ENCODE measurements around the gene STN1. TPM values are rescaled to one million over a fixed set of nuclear protein-coding genes. Genes with fewer than 3 reads are reported as not detected.

The STN1 gene
- total RNA-seq, 1 experiment from 2014 or later = 74.7 TPM

DNA sequence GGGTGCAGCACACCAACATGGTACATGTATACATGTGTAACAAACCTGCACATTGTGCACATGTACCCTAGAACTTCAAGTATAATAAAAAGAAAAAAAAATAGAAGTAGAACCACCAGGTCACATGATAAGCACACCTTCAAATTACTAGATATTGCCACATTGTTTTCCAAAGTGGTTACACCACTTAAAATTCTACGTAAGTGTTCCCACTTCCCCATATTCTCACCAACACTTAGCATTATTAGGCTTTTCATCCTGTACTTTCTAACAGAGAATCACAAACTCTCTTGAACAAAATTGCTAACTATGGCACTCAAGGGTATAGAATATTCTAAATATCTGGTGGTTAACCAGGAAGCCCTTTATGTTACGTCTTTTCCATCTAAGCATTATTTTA lies 85.2 kb downstream of the STN1 start:
- BruUV-seq (replicated peaks) = no TSS peak
- Histone ChIP-seq H3K4me2 (ENCODE audit: low read length) (no peak overlapping the region), H3K9me3 (ENCODE audit: control insufficient read depth in 1 of 2, insufficient read depth in 1 of 2, low read depth in 1 of 2, low read length in 2 of 2) (no peaks in the 10 kb centered on the region), H3K79me2 (ENCODE audit: insufficient read depth, low read length) (no peaks in the 10 kb centered on the region), H3K36me3 (ENCODE audit: control insufficient read depth in 1 of 2, insufficient read depth in 2 of 2, low read length in 2 of 2) (no peaks in the 10 kb centered on the region), H3K4me3 (replicated peaks in 1 of 2; ENCODE audit: low read depth in 1 of 2, low read length in 2 of 2) (no peak overlapping the region), H3K9me2 (ENCODE audit: insufficient read depth) (no peaks in the 10 kb centered on the region), H4K20me1 (ENCODE audit: insufficient read depth) (no peaks in the 10 kb centered on the region), H3K27ac (ENCODE audit: low read depth, low read length) (no peak overlapping the region), H3K9ac (ENCODE audit: low read length) (no peak overlapping the region), H3K4me1 (ENCODE audit: control insufficient read depth in 1 of 2, insufficient read depth in 2 of 2, low read length in 2 of 2) (peaks cover 3 to 13% of the 10 kb centered on the region in 2 experiments; a peak in 3 of 4 replicates), H2AFZ (ENCODE audit: low read depth, low read length, poor library complexity, severe bottlenecking) (no peak overlapping the region), H3K27me3 (ENCODE audit: insufficient read depth, low read length) (no peaks in the 10 kb centered on the region)
- intact Hi-C loops (cut with micrococcal nuclease) = no loop called here
- ChIA-PET POLR2A (no interaction called here), RAD21 (ENCODE audit: low non-redundant PET in 1 of 2, low total read pairs in 2 of 2, uncharacterized antibody in 2 of 2, unreplicated experiment in 2 of 2) (no interaction called here), CTCF (no interaction called here)
- DNase-seq (ENCODE audit: low read depth, low spot score) = no peak
- no peak for ATAC-seq
- TF ChIP-seq SRF (IDR thresholded peaks at IDR 0.05; ENCODE audit: low read depth) (no peak), ELF1 (IDR thresholded peaks at IDR 0.05; ENCODE audit: borderline replicate concordance, low read depth) (no peak), RAD21 (IDR thresholded peaks at IDR 0.05; ENCODE audit: low read depth) (no peak), POLR2A (IDR thresholded peaks at IDR 0.05; ENCODE audit: borderline replicate concordance, extremely low read depth, insufficient read depth, insufficient read length) (no peak), FOSL1 (IDR thresholded peaks at IDR 0.05; ENCODE audit: low read depth) (no peak), ATF3 (IDR thresholded peaks at IDR 0.05) (no peak), EGR1 (IDR thresholded peaks at IDR 0.05; ENCODE audit: low read depth) (no peak), CTCF (IDR thresholded peaks at IDR 0.05 in 2 of 3, conservative IDR thresholded peaks at IDR 0.05 in 1 of 3; ENCODE audit: borderline replicate concordance in 1 of 3, insufficient read depth in 1 of 3, low read depth in 2 of 3, low read length in 2 of 3) (no peak), SIN3A (IDR thresholded peaks at IDR 0.05; ENCODE audit: low read depth) (no peak), JUND (IDR thresholded peaks at IDR 0.05) (no peak), CEBPB (IDR thresholded peaks at IDR 0.05; ENCODE audit: low read depth) (no peak), YY1 (IDR thresholded peaks at IDR 0.05; ENCODE audit: extremely low read depth, insufficient replicate concordance, low read depth, low read length) (no peak), EZH2phosphoT487 (IDR thresholded peaks at IDR 0.05; ENCODE audit: borderline replicate concordance) (no peak), EZH2 (IDR thresholded peaks at IDR 0.05) (no peak), SP1 (IDR thresholded peaks at IDR 0.05; ENCODE audit: low read depth) (no peak), CBX3 (IDR thresholded peaks at IDR 0.05; ENCODE audit: low read depth) (no peak), TCF7L2 (IDR thresholded peaks at IDR 0.05; ENCODE audit: borderline replicate concordance, extremely low read depth, insufficient read depth, insufficient read length) (no peak)

Other genes starting within 250 kb of the STN1 start
- 8.7 TPM for gene SH3PXD2A, start 62.6 kb downstream of the STN1 start, total RNA-seq (2021; ENCODE audit: unreplicated experiment)
- gene SLK, start 49.0 kb upstream of the STN1 start, total RNA-seq (2021; ENCODE audit: unreplicated experiment) = 44.2 TPM
- 3.5 TPM for gene COL17A1, start 167.7 kb upstream of the STN1 start, total RNA-seq (2021; ENCODE audit: unreplicated experiment)
- gene SFR1, start 204.0 kb upstream of the STN1 start, total RNA-seq (2021; ENCODE audit: unreplicated experiment) = 38.5 TPM